ENCODE data around the gene FAM124A. TPM values are rescaled to one million over a fixed set of nuclear protein-coding genes. Genes with fewer than 3 reads are reported as not detected.
"Not testable (repeated sequence)": the region's sequence is repeated elsewhere in the genome, so short reads cannot be mapped to it uniquely, and the experiment has no call there.

Gene FAM124A
- total RNA-seq, 2 donors from 2014 or later: 0.89 to 3.1 TPM

DNA sequence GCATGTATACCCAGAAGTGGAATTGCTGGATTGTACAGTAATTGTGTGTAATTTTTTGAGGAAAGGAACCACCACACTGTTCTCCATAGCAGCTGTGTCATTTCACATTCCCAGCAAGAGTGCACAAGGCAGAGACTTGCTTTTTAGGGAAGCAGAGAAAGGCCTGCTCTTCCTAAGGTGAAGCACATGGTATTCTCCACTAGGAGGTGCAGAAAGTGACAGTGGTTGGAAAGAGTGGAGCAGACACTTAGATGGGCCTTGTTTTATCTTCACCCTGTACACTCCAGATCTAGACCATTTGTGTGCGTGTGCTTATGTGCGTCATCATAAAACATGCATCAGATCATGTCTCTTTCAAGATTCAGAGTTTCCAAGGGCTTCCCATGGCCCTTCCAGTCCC is 35.0 kb downstream of the FAM124A start:
- ATAC-seq (no peak), DNase-seq (no peak)
- intact Hi-C loops (cut with DNase I, micrococcal nuclease): no loop called here

DNA sequence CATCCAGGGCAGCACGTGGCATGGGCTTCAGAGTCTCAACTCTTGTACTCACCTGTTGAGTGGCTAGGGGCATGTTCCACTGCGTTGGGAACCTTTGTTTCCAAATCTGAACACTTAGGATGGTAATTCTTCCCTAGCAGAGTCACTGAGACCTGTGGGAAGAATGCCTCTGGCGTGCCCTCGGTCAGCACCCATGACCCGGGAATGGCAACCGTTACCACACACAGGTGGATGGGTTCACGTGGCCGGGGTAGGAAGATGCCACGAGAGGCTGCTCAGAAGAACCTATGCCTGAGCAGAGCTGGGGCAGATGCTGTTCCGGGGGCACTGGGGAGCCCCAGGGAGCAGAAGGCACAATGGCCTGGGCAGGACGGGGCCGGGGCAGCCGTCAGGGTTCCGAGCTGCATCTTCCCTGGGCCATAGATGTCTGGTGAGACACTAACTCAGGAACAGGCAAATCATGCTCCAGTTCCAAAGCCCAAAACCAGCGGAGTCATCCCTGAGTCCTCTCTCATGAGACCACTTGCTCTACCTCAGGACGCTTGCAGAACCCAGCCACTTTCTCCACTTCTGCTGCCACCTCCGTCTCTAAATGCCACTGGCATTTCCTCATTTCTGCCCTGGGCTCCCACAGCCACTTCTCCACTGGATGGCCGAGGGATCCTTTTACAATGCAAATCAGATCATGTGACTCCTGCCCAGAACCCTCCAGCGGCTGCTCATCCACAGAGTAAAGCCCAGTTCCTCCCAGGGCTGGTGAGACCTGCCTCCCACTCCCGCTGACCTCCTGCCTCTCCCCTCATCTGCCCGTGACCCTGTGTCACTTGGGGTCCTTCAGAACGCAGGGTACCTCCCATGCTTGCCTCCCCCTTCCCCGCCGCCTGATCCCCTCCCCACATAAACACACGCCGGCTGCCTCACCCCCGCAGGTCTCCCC is 36.7 kb downstream of the FAM124A start:
- DNase-seq (no peak), ATAC-seq (no peak)
- intact Hi-C loops (cut with DNase I, micrococcal nuclease): no loop called here

DNA sequence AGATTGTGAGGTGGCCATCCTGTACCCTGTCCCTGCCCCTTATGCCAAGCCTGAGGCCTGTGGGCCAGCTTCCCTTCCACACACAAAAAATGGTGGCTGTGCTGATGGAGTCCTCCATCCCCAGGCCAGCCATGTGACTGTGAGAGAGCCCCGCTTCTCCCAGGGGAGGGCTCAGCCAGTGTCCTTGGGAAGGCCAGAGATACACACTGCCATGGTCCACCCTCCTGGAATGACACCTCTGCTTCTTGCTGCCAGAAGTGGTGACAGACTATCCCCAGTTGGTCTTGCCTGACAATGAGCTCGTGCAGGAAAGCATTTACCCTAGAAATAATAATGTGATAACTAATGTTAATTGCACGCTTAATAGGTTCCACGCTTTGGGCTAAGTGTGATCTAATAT is 38.0 kb downstream of the FAM124A start:
- DNase-seq (no peak), ATAC-seq (no peak)
- intact Hi-C loops (cut with DNase I, micrococcal nuclease): no loop called here

- intact Hi-C loops (cut with DNase I, micrococcal nuclease): no loop called here
- no peak for ATAC-seq
- no peak for DNase-seq
Measured at GRCh38 chr13:51261610-51262249, 39.5 kb downstream of the FAM124A start.

- no peak for DNase-seq
- intact Hi-C loops (cut with DNase I, micrococcal nuclease): no loop called here
- no peak for ATAC-seq
Measured at GRCh38 chr13:51262501-51263211, 40.5 kb downstream of the FAM124A start.

DNA sequence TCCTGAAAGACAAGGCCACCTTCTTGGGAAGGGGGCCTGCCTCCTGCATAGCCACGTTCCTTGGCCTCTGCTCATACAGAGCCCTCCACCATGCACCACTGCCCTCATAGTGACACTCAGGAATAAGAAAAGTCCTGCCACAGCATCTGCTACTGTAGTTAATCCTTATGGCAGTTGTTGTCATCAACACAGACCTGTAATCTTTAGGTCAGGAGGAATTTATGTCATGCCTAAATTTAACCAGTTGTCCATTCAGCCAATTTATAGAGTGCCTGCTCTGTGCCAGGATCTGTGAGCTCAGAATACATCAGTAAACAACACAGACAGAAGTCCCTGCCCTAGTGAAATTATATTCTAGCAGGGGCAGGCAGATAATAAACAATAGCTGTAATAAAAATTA is 44.4 kb downstream of the FAM124A start:
- no peak for DNase-seq
- no peak for ATAC-seq
- intact Hi-C loops (cut with DNase I, micrococcal nuclease): no loop called here

- ATAC-seq: no peak
- intact Hi-C loops (cut with DNase I, micrococcal nuclease): no loop called here
- DNase-seq: no peak
Measured at GRCh38 chr13:51267622-51268021, 45.4 kb downstream of the FAM124A start.

- ATAC-seq: no peak
- intact Hi-C loops (cut with DNase I, micrococcal nuclease): no loop called here
- no peak for DNase-seq
Measured at GRCh38 chr13:51269039-51269438, 46.8 kb downstream of the FAM124A start.

GRCh38 chr13:51270623-51271415 is 48.6 kb downstream of the FAM124A start:
- no peak for ATAC-seq
- no peak for DNase-seq
- intact Hi-C loops (cut with DNase I, micrococcal nuclease): no loop called here

DNA sequence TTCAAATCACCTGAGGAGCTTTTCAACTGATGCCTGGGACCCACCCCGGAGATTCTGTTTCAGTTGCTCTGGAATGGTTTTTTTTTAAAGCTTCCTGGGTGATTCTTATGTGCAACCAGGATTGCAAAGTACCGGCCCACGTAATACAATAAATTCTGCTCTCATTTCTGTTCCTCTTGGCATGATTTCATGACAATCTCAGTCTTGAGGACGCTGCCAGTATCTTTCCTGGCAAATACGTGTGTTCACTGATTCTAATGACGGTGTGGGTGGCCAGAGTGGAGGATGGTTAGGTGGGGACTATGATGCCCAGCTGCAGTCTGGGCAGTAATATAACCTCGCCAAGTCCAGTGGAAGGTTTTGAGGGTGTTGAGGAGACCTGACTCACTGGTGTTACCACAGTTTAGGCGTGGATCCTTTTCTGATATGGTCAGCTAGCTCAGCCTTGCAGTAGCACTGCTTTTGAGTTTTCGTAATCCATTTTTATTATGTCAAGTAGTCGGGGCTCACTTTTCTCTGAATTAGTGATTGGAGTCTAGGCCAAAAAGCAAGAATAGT is 49.4 kb downstream of the FAM124A start:
- DNase-seq: no peak
- no peak for ATAC-seq
- intact Hi-C loops (cut with DNase I, micrococcal nuclease): no loop called here

DNA sequence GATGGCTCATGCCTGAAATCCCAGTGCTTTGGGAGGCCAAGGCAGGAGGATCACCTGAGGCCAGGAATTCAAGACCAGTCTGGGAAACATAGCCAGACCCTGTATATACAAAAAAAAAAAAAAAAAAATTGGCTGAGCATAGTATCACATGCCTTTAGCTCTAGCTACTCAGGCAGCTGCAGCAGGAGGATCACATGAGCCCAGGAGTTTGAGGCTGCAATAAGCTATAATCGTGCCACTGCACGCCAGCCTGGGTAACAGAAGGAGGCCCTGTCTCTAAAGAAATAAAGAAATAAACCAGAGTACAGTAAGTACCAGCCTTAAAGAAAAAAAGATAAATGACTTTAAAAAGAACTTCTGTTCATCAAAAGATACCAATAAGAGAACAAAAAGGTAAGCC is 52.9 kb downstream of the FAM124A start:
- ATAC-seq: no peak
- DNase-seq: no peak
- intact Hi-C loops (cut with DNase I, micrococcal nuclease): no loop called here

DNA sequence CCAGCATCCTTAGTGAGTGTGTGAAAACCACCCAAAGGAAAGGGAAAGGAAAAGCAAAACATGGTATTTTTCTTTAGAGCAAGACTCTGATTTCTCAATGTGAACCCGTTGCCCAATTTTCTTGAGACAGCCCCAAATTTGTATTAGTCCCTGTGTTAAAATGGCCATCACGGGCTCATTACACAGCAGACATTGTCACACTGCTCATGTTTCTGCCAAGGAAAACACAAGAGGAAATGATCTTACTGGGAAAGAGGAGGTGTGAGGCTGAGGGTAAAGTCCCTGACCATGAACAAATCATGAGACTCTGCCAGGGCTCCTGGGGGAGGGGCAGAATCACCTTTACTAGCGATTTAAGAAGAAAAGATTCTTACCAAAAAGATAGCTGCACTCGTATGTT is 54.4 kb downstream of the FAM124A start:
- peak; percentile 35 to 46 for DNase-seq
- ATAC-seq: peak; percentile 91
- intact Hi-C loops (cut with DNase I, micrococcal nuclease): no loop called here

GRCh38 chr13:51277928-51278327 is 55.7 kb downstream of the FAM124A start:
- DNase-seq: no peak
- ATAC-seq: no peak
- intact Hi-C loops (cut with DNase I, micrococcal nuclease): no loop called here

- intact Hi-C loops (cut with DNase I, micrococcal nuclease): no loop called here
- DNase-seq (no peak), ATAC-seq (no peak)
Measured at GRCh38 chr13:51278426-51279130, 56.4 kb downstream of the FAM124A start.

GRCh38 chr13:51280379-51280940 is 58.3 kb downstream of the FAM124A start:
- DNase-seq: no peak
- ATAC-seq: no peak
- intact Hi-C loops (cut with DNase I, micrococcal nuclease): no loop called here

DNA sequence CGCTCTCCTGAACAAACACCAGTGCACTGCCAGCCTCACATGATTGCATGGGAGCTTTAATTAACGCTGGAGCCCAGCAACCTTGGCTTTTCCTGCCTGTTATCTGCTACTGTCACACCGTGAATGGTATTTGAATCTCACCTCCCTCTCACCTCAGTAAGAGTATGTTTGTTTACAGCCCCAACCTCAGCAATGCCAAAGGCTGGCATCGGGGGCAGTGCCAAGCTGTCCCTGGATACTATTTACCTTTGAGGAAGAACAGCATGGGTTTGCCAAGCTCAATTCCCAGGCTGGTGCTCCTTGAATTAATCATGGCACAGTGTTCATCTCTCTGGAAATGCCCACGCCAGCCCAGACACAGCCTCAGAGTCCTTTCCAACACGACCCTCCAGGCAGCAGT is 60.1 kb downstream of the FAM124A start:
- intact Hi-C loops (cut with DNase I, micrococcal nuclease): no loop called here
- DNase-seq (no peak), ATAC-seq (no peak)

- intact Hi-C loops (cut with DNase I, micrococcal nuclease); ATAC-seq; DNase-seq: not testable (repeated sequence)
Measured at GRCh38 chr13:51282923-51283322, 60.7 kb downstream of the FAM124A start.

- ATAC-seq (no peak), DNase-seq (no peak)
- intact Hi-C loops (cut with DNase I, micrococcal nuclease): no loop called here
Measured at GRCh38 chr13:51283371-51283770, 61.2 kb downstream of the FAM124A start.
